HK-2 (cell line): ENCODE data around the gene FPGS.
"Not testable (repeated sequence)": the region's sequence is repeated elsewhere in the genome, so short reads cannot be mapped to it uniquely, and the experiment has no call there.

ENCODE experiments used
- DNase-seq: peaks from one replicate; pipeline ENCODE4 v3.0.0-alpha.2; 2018; ENCODE audit not compliant: unreplicated experiment

The FPGS gene

DNA sequence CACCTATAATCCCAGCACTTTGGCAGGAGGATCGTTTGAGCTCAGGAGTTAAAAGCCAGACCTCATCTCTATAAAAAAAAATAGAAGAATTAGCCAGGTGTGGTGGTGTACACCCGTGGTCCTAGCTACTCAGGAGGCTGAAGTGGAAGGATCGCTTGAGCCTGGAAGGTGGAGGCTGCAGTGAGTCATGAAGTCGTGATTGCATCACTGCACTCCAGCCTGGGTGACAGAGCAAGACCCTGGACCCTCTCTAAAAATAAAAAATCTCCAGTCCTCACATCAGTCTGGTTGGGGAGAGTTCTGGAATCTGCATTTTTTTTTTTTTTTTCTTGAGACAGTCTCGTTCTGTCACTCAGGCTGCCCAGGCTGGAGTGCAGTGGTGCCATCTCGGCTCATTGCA, 9.3 kb downstream of the FPGS start:
- no peak for DNase-seq

DNA sequence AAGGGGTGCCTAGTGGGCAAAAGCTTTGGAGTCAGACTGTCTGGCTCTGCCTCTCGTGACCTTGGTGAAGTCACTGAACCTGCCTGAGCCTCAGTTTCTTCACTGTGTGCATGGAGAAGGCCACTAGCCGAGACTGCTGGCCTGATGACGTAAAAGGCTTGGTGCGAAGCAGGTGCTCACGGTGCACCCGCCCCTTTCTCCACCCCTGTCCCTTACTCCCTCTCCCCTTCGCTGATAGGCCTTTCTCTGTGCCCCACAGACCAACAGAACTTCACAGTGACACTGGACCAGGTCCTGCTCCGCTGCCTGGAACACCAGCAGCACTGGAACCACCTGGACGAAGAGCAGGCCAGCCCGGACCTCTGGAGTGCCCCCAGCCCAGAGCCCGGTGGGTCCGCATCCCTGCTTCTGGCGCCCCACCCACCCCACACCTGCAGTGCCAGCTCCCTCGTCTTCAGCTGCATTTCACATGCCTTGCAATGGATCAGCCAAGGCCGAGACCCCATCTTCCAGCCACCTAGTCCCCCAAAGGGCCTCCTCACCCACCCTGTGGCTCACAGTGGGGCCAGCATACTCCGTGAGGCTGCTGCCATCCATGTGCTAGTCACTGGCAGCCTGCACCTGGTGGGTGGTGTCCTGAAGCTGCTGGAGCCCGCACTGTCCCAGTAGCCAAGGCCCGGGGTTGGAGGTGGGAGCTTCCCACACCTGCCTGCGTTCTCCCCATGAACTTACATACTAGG, 10.4 kb downstream of the FPGS start:
- DNase-seq: no peak

GRCh38 chr9:127813686-127814226, 11.1 kb downstream of the FPGS start:
- no peak for DNase-seq

GRCh38 chr9:127814619-127815511, 12.2 kb downstream of the FPGS start:
- no peak for DNase-seq

- DNase-seq: no peak
Observed at GRCh38 chr9:127815512-127816361, 13.1 kb downstream of the FPGS start.

DNA sequence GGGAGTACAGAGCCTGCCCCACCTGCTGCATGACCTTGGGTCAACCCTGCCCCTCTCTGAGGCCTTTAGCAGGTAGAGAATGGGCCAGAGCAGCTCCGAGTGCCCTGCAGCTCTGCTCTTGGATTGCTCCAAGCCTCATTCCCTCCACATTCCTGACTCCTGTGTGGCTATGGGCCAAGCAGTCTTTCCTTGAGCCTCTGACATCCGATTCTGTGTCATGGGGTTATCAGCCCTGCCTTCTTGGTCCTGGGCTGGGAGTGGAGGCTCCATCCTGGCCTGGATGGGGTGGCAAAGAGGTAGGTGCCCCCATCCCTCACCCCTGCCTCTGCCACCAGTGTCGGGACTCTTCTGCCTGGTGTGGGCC, 13.7 kb downstream of the FPGS start:
- no peak for DNase-seq

- DNase-seq: no peak
Observed at GRCh38 chr9:127816728-127817127, 14.0 kb downstream of the FPGS start.

DNA sequence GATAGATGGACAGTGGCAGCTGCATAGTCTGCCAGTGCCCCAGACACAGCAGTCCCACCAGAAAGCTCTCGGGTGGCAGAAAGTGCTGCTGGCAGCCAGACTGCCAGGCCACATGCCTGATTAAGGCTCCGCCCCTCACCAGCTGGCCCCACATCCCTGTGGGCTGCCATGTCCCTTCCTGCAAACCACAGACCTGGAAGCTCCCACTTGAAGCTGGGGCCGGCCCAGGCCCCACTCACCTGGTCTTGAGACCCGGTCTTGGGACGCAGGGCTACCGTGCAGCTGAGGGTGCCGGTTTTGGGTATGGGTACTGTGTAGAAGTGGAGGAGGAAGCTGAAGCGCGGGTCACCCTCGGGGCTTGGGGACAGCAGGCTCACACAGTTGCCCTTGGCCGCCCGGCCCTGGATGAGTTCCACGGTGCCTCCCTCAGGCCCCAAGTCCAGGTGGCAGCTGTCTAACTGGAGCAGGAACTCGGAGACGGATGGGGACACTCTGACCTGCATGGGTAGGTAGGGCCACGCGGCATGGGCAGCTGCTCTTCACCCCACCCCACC, 15.3 kb downstream of the FPGS start:
- no peak for DNase-seq

GRCh38 chr9:127818574-127818973, 15.9 kb downstream of the FPGS start:
- no peak for DNase-seq

DNA sequence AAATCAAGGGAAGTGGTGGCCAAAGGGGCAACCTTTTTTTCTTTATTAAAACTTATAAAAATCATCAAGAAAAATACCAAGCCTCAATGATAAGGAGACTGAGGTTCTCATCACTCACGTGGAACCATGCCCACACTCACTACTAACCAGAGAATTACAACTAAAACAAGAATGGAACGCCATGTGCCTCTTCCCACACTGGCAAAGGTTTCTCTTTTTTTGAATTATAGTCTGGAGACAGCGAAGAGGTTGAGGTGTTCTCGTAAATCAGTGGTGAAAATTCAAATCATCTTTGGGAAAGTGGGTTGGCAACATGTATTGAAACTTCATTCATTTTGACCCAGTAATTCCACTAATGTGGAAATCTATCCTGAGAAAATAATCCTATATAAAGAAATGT, 19.4 kb downstream of the FPGS start:
- DNase-seq: no peak

- DNase-seq: no peak
Observed at GRCh38 chr9:127825319-127826051, 22.8 kb downstream of the FPGS start.

DNA sequence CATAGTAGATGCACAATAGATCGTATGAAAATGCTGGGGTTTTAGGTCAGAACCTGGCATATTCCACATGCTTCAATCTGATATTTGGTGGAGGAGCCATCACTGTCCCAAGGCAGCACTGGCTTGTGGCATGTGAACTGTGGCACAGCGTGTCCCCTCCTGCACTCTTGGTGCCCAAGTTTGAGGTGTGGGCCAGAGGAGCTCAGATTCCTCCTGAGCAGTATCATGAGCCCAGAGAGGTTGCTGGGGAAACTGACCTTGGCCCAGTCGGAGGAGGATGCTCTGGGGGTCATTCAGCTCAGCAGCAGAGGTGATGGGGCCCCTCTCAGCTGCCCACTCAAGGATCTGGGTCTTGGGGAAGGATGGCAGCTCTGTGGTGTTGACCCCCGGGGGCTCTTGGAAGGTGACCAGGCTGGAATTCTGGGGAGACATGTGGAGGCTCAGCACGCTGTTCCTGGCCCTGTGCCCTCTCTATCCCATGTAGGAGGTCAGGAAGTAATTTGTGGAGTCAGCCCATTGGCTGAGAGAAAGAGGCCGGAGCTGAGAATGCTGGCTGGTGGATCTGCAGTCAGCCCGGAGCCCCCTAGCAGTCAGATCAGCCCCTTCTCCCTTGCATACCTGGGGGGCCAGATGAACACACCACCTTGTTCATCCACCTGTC, 23.7 kb downstream of the FPGS start:
- DNase-seq: no peak

DNA sequence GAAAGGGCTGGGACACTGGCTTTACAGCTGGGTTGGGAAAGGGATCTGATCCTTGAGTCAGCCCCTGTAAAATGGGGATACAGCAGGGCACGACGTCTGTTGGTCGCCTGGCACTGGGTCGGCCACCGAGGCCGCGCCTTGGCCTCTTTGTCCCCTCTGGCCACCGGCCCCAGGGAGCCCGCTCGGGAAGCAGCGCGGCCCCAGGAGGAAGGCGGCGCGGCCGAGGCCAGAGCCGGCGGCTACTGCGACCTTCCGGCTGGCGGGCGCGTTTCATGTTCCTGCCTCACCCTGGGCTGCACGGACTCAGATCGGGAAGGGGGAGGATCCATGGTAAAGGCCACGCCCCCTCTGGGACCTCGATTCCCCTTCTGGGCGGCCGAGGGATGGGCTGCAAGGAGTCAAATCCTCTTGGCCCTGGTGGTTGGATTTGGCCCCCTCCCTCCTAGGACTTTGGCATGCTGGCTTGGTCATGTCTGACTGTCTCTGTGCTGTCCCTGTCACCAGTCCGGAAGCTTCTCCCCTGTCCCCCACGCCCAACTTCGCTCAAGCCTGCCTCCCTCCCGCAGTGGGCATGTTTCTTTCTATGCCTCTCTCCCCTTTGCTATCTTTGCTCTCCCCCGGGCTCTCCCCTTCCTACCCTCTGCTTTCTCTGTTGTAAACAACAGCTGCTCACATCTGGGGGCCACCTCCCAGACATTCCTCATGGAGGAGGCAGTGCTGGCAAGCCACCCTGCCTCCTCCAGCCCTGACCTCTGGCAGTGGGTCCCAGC, 25.8 kb downstream of the FPGS start:
- DNase-seq: no peak

DNA sequence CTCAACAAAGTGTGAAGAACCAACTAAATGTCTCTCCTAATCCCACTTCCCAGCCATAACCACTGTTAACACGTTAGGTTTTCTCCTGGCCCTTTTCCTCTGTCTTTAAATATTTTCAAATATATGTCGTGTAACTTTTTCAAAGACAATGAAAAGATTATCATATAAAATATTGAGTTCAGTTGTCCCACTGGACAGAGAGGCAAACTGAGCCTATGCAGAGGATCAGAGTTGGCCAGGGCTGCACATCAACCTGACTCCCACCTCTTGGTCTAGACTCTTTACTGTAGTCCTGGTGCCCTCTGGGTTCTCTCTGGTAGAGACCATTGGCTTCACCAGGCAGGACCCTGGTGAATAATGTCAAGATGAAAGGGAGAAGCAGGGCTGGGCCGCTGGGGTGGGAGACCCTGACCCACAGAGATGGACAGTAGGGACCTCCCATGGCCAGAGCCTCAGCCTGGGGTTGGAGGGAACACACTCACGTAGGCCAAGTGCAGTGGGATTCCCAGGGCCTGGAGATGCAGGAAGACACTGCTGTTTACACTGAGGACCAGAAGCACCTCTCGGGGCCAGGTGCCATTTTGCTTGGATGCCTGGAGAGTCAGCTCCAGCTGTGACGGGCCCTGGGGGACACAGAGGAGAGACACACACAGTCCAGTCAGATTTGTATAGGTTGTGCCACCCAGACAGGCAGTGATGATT, 26.7 kb downstream of the FPGS start:
- DNase-seq: no peak

DNA sequence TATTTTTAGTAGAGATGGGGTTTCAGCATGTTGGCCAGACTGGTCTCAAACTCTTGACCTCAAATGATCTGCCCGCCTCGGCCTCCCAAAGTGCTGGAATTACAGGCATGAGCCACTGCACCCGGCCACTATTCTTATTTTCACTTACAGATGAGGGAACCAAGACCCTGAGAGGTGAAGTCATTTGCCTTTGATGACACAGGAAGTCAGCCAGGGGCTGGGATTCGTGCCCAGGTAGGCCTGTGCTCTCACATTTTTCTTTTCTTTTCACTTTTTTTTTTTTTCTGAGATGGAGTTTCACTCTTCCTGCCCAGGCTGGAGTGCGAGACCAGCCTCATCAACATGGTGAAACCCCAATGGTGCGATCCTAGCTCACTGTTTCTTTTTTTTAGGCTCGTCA, 29.6 kb downstream of the FPGS start:
- DNase-seq: no peak

- DNase-seq: no peak
Observed at GRCh38 chr9:127833555-127833954, 30.9 kb downstream of the FPGS start.

DNA sequence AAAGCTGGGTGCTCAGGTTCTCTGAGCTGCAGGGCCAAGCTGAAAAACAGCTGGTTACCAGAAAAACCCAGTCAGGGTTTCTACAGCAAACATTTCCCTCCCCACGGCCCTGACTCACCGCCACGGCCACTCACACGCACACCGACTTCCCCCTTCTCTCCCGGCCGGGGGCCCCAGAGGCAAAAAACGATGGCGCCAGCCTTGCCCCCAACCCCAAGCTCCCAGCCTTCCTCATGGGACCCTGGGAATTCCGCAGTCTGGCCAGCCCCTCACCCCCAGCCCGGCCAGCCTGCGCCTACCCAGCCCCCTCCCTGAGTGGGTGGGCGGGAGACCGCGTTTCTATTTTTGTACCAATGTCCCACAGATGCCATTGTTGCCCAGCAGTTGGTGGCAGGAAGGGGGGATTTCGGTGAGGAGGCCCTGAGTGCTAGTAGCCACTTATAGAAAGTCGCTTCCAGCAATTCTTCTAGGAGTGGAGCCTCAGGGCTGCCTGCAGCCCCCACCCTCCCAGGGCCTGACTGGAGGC, 33.4 kb downstream of the FPGS start:
- no peak for DNase-seq

- DNase-seq: not testable (repeated sequence)
Observed at GRCh38 chr9:127836561-127836960, 33.9 kb downstream of the FPGS start.

DNA sequence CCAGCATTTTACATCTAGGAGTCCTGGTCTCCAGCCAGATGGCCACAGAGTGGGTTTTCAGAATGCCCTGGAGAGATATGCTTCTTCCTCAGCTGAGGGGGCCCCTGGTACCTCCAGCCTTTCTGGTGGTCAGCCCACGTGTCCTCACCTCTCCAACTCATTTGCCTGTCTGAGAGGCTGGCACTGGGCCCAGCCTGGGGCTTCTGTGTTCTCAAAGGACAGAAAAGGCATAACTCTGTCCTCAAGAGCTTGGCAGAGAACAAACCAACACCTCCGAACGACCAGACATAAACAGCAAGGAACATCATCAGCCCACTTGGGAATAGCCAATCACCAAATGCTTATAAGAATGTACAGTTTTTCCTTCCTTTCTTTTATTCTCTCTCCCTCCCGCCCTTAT, 34.7 kb downstream of the FPGS start:
- DNase-seq: no peak
